ENCODE results near the gene UBR4. TPM values are rescaled to one million over a fixed set of nuclear protein-coding genes. Genes with fewer than 3 reads are reported as not detected.
A peak's percentile ranks its signal among the peaks of the same experiment; 100 is the strongest.

Gene UBR4
- polyA plus RNA-seq, 2 of the 4 experiments (the other 2 are of a cell fraction), result 55.8 to 74.3 TPM

DNA sequence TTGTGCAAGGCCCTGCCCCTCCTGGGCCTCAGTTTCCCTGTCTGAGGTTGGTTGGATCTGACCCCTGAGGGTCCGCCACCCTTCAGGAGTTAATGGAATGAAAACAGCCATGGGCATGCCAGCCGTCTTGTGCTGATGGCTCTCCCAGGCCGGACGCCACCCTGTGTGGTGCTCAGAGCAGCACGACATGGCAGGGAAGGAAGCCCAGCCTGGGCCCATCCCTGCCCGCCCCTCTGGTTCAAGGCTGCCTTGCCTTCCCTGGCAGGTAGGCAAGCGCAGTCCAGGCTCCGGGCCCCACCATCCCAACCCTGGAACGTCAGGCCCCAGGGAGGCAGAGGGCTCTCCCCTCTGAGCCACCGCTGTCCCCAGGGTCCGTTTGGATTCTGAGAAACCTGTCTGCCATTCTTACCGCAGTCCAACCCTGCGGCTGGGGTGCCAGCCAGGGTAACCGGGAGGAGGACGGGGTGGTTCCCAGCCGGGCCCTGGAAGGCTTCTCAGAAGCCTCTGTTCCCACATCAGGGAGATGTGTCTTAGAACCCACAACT is 145.1 kb downstream of the UBR4 start:
- 80% methylated on average over 1 of the region's 16 CpGs for WGBS (ENCODE audit: missing lambda C conversion rate)
- ChIA-PET POLR2A (no interaction called here), CTCF (interaction anchor here (2.0 to 2.7 kb wide), 2 partner anchors 158 to 181 kb away, joined by 4 to 5 read pairs; no protein-coding TSS in a partner anchor)
- FAIRE-seq (no peak), DNase-seq (ENCODE audit: low read depth in 1 of 2, low spot score in 1 of 2) (no peak), ATAC-seq (no peak)
- no peaks in the 10 kb centered on the region for H3K9me3 ChIP-seq
- TF ChIP-seq RARB (CRISPR knock-in tag; IDR thresholded peaks at IDR 0.05), result no peak
- TF ChIP-seq, protein P1, sequence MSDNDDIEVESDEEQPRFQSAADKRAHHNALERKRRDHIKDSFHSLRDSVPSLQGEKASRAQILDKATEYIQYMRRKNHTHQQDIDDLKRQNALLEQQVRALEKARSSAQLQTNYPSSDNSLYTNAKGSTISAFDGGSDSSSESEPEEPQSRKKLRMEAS (IDR thresholded peaks at IDR 0.05), result no peak
- TF ChIP-seq, protein P2, sequence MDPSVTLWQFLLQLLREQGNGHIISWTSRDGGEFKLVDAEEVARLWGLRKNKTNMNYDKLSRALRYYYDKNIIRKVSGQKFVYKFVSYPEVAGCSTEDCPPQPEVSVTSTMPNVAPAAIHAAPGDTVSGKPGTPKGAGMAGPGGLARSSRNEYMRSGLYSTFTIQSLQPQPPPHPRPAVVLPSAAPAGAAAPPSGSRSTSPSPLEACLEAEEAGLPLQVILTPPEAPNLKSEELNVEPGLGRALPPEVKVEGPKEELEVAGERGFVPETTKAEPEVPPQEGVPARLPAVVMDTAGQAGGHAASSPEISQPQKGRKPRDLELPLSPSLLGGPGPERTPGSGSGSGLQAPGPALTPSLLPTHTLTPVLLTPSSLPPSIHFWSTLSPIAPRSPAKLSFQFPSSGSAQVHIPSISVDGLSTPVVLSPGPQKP (IDR thresholded peaks at IDR 0.05; ENCODE audit: low read depth, low read length), result no peak
- peak overlapping the region; percentile 80 to 89; a peak in 4 of 6 replicates for H3K27ac ChIP-seq
- no peak overlapping the region for H3K4me2 ChIP-seq
- H3K4me1 ChIP-seq, result peaks cover 34% of the 10 kb centered on the region
- H3K4me3 ChIP-seq, result no peak overlapping the region

DNA sequence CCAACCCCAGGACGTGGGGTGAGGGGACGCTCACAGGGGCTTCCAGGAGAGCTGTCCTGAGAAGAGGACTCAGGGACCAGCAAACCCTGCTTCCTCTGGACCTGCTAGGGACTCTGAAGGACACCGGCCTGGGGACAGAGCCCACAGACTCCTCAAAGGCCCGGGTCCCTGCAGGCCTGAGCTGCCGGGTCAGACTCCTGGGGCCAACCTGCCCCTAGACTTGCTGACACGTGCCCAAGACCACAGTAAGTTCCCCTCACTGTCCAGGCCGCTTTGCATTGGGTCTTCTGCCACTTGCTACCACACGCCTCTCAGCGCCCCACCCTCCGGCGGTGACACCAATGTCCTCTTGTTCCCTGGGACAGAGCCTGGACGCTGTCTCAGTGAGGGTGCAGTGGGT is 146.9 kb downstream of the UBR4 start:
- ATAC-seq (no peak), FAIRE-seq (no peak), DNase-seq (ENCODE audit: low read depth in 1 of 2, low spot score in 1 of 2) (no peak)
- CTCF ChIA-PET, result interaction anchor here (0.6 to 2.0 kb wide), 3 partner anchors 11 to 604 kb away, joined by 3 to 4 read pairs (median 4); no protein-coding TSS in a partner anchor
- no peak overlapping the region for H3K27ac ChIP-seq
- H3K4me2 ChIP-seq, result no peak overlapping the region
- POLR2A ChIA-PET, result no interaction called here
- WGBS (ENCODE audit: missing lambda C conversion rate), result 91% methylated on average over 6 of the region's 12 CpGs
- peaks cover 25% of the 10 kb centered on the region for H3K4me1 ChIP-seq
- TF ChIP-seq FOSB (CRISPR knock-in tag; IDR thresholded peaks at IDR 0.05), result no peak
- H3K4me3 ChIP-seq, result no peak overlapping the region
- H3K9me3 ChIP-seq, result no peaks in the 10 kb centered on the region

DNA sequence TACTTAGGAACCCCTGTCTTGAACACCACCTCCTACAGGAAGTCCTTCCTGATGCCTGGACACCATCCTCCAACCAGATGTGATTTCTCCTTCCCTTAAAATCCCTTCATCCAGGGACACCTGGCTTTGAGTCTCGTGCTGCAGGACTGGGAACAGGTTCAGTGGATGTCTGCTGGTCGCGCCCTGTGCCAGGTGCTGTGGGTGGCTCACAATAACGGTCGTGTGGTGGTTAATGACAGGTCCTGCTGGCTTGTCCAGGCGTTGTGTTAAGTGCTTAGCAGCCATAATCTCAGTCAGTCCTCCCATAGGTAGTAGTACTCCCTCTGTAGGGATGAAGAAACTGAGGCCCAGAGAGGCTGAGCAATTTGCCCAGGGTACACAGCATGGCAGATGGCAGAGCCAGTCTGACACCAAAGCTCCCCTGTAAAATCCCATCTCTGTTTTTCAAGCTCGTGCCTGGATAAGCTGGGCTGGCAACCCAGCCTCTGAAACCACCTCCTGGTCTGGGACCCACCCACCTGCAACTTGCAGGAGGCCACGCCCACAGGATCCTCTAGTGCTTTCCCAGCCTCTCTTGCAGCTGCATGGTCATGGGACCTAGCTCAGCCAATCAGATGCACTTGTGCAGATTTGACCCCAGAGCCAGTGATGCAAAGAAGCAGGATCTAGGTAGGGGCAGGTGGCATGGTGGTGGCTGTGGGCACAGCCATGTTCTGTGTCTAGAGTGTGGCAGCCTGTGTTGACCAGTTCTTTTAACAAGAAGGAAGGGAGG is 147.6 kb downstream of the UBR4 start:
- Histone ChIP-seq H3K4me1 (peaks cover 19% of the 10 kb centered on the region), H3K4me2 (no peak overlapping the region), H3K27ac (no peak overlapping the region), H3K4me3 (no peak overlapping the region), H3K9me3 (no peaks in the 10 kb centered on the region)
- FAIRE-seq (no peak), DNase-seq (ENCODE audit: low read depth in 1 of 2, low spot score in 1 of 2) (no peak), ATAC-seq (no peak)
- ChIA-PET CTCF (interaction anchor here (1.0 to 2.0 kb wide), 2 partner anchors 12 to 178 kb away, joined by 4 read pairs; no protein-coding TSS in a partner anchor), POLR2A (no interaction called here)
- TF ChIP-seq MAFK (IDR thresholded peaks at IDR 0.05; ENCODE audit: partially characterized antibody), result no peak
- TF ChIP-seq, protein P3, sequence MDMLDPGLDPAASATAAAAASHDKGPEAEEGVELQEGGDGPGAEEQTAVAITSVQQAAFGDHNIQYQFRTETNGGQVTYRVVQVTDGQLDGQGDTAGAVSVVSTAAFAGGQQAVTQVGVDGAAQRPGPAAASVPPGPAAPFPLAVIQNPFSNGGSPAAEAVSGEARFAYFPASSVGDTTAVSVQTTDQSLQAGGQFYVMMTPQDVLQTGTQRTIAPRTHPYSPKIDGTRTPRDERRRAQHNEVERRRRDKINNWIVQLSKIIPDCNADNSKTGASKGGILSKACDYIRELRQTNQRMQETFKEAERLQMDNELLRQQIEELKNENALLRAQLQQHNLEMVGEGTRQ (IDR thresholded peaks at IDR 0.05), result peak; percentile 30; the same call in 1 of the 2 replicates
- TF ChIP-seq, protein P1 (IDR thresholded peaks at IDR 0.05), result no peak
- no peak for TF ChIP-seq KDM1A (IDR thresholded peaks at IDR 0.05; ENCODE audit: low read depth)
- 77% methylated on average over 8 of the region's 8 CpGs for WGBS (ENCODE audit: missing lambda C conversion rate)

DNA sequence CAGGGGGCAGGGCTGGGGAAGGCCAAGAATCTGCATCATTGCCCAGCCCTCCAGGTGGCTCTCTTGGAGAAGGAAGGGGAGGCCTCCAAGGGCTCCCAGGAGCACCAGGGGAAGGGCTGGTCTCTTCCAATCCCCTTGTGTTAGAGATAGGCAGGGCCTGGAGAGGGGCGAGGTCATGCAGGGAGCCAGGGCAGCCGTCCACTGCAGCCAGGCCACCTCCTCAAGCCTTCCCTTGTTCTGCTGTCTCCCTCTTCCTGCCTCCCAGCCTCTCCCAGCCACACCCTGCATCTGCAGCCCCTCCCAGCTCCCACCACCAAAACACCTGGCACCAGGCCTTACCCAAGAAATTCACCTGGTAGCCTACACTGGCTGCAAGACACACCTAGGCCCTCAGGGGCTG is 148.3 kb downstream of the UBR4 start:
- DNase-seq (ENCODE audit: low read depth in 1 of 2, low spot score in 1 of 2) (no peak), ATAC-seq (no peak), FAIRE-seq (no peak)
- Histone ChIP-seq H3K4me2 (no peak overlapping the region), H3K4me1 (peaks cover 12% of the 10 kb centered on the region), H3K27ac (no peak overlapping the region), H3K4me3 (no peak overlapping the region), H3K9me3 (no peaks in the 10 kb centered on the region)
- 78% methylated on average over 2 of the region's 2 CpGs for WGBS (ENCODE audit: missing lambda C conversion rate)
- CTCF ChIA-PET, result no interaction called here
- TF ChIP-seq CHD4 (IDR thresholded peaks at IDR 0.05; ENCODE audit: borderline replicate concordance) (no peak), RAD21 (conservative IDR thresholded peaks at IDR 0.05 in 1 of 2, IDR thresholded peaks at IDR 0.05 in 1 of 2) (no peak), ZFP36 (IDR thresholded peaks at IDR 0.05; ENCODE audit: borderline replicate concordance, partially characterized antibody) (no peak), EP300 (IDR thresholded peaks at IDR 0.05) (no peak), JUN (IDR thresholded peaks at IDR 0.05) (no peak), TFCP2L1 (CRISPR knock-in tag; IDR thresholded peaks at IDR 0.05) (no peak), SMC3 (IDR thresholded peaks at IDR 0.05) (no peak), EHF (CRISPR knock-in tag; IDR thresholded peaks at IDR 0.05) (no peak), RCOR1 (IDR thresholded peaks at IDR 0.05; ENCODE audit: low read depth, low read length) (no peak)
- TF ChIP-seq, protein P4, sequence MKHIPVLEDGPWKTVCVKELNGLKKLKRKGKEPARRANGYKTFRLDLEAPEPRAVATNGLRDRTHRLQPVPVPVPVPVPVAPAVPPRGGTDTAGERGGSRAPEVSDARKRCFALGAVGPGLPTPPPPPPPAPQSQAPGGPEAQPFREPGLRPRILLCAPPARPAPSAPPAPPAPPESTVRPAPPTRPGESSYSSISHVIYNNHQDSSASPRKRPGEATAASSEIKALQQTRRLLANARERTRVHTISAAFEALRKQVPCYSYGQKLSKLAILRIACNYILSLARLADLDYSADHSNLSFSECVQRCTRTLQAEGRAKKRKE (CRISPR knock-in tag; IDR thresholded peaks at IDR 0.05; ENCODE audit: low read depth), result no peak
- TF ChIP-seq, protein P5, sequence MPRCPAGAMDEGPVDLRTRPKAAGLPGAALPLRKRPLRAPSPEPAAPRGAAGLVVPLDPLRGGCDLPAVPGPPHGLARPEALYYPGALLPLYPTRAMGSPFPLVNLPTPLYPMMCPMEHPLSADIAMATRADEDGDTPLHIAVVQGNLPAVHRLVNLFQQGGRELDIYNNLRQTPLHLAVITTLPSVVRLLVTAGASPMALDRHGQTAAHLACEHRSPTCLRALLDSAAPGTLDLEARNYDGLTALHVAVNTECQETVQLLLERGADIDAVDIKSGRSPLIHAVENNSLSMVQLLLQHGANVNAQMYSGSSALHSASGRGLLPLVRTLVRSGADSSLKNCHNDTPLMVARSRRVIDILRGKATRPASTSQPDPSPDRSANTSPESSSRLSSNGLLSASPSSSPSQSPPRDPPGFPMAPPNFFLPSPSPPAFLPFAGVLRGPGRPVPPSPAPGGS (IDR thresholded peaks at IDR 0.05), result no peak
- TF ChIP-seq, protein P6, sequence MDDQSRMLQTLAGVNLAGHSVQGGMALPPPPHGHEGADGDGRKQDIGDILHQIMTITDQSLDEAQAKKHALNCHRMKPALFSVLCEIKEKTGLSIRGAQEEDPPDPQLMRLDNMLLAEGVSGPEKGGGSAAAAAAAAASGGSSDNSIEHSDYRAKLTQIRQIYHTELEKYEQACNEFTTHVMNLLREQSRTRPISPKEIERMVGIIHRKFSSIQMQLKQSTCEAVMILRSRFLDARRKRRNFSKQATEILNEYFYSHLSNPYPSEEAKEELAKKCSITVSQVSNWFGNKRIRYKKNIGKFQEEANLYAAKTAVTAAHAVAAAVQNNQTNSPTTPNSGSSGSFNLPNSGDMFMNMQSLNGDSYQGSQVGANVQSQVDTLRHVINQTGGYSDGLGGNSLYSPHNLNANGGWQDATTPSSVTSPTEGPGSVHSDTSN (IDR thresholded peaks at IDR 0.05), result no peak
- POLR2A ChIA-PET, result no interaction called here
